ENCODE measurements around the gene CACNA1F.

DNA sequence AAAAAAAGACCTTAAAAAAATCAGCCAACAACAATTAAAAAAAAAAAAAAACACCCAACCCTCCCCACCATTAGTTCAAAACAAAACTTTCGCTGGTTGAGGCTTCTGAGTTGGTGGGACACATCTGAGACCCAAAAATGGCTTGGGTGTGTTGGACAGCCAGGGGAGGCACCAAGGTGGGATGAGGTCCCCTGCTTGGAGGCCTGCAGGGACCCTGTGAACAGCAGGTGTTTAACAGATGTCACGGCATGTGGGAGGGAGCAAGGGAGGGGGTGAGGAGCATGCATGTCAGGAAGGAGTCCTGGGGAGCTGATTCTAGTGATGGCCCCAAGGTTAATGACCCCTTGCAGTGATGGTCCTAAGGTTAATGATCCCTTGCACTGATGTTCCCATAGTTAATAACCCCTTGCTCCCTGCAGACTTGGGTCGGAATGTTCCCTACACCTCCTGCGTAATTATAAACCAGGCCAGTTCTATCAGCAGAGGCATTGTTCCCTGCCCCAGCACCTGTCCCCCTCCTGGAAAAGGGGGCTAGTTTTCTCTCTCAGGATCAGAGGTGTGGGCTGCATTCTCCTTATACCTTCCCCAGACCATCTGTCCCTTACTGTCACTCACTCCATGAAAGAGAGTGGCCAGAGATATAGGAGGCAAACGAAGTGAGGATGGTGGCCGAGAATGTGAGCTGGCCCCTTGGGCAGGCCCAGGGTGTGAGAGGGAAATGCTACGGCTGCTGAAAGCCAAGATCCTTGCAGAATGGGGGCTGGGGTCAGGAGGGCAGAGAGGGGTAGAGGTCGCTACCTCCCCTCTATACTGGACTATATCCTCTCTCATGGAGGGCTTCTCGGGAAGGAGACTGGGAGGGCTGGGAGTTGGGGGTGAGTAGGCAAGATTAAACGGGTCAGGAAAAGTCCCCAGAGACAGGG is 33.6 kb upstream of the CACNA1F start:
- TF ChIP-seq, protein P1, sequence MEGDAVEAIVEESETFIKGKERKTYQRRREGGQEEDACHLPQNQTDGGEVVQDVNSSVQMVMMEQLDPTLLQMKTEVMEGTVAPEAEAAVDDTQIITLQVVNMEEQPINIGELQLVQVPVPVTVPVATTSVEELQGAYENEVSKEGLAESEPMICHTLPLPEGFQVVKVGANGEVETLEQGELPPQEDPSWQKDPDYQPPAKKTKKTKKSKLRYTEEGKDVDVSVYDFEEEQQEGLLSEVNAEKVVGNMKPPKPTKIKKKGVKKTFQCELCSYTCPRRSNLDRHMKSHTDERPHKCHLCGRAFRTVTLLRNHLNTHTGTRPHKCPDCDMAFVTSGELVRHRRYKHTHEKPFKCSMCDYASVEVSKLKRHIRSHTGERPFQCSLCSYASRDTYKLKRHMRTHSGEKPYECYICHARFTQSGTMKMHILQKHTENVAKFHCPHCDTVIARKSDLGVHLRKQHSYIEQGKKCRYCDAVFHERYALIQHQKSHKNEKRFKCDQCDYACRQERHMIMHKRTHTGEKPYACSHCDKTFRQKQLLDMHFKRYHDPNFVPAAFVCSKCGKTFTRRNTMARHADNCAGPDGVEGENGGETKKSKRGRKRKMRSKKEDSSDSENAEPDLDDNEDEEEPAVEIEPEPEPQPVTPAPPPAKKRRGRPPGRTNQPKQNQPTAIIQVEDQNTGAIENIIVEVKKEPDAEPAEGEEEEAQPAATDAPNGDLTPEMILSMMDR (IDR thresholded peaks at IDR 0.05; ENCODE audit: low read length) = no peak
- TF ChIP-seq EZH2 (optimal IDR thresholded peaks at IDR 0.05; ENCODE audit: low read depth, low read length) = no peak

Data from MM.1S (cell line).